Measurements from ENCODE around the gene CCR5. TPM values are rescaled to one million over a fixed set of nuclear protein-coding genes. Genes with fewer than 3 reads are reported as not detected.

CCR5 gene
- total and polyA plus RNA-seq, 4 donors: 0.06 to 0.75 (median 0.37) TPM

- Histone ChIP-seq H3K4me3 (ENCODE audit: low read depth in 1 of 3, low read length in 3 of 3) (no peak overlapping the region), H3K9ac (ENCODE audit: low read depth in 1 of 2, low read length in 2 of 2) (no peak overlapping the region), H3K9me3 (ENCODE audit: control insufficient read depth in 4 of 4, low read length in 3 of 4) (no peaks in the 10 kb centered on the region), H3K27me3 (ENCODE audit: control insufficient read depth in 4 of 4, insufficient read depth in 4 of 4, low read length in 3 of 4) (no peaks in the 10 kb centered on the region), H3K4me1 (ENCODE audit: control insufficient read depth in 4 of 4, insufficient read depth in 4 of 4, low read length in 3 of 4) (peaks cover 0 to 2% (median under 1%) of the 10 kb centered on the region in 4 donors), H3K36me3 (ENCODE audit: control insufficient read depth in 4 of 4, insufficient read depth in 3 of 4, low read depth in 1 of 4, low read length in 3 of 4) (no peaks in the 10 kb centered on the region), H3K27ac (ENCODE audit: low read depth in 1 of 2, low read length in 2 of 2) (no peak overlapping the region)
- no peak for DNase-seq (ENCODE audit: low spot score)
- WGBS: 88% methylated on average over 2 of the region's 2 CpGs
- no peak for TF ChIP-seq CTCF (IDR thresholded peaks at IDR 0.05; ENCODE audit: low read depth, low read length, missing input control)
- no peak for TF ChIP-seq FOXA1 (IDR thresholded peaks at IDR 0.05)
- no peak for TF ChIP-seq HNF4G (IDR thresholded peaks at IDR 0.05)
- TF ChIP-seq SP1 (IDR thresholded peaks at IDR 0.05): no peak
- no peak for TF ChIP-seq RAD21 (IDR thresholded peaks at IDR 0.05)
- no peak for TF ChIP-seq YY1 (IDR thresholded peaks at IDR 0.05)
- TF ChIP-seq GABPA (IDR thresholded peaks at IDR 0.05 in 1 of 2, conservative IDR thresholded peaks at IDR 0.05 in 1 of 2): no peak
- TF ChIP-seq HNF4A (conservative IDR thresholded peaks at IDR 0.05): no peak
- no peak for TF ChIP-seq MAX (IDR thresholded peaks at IDR 0.05)
- TF ChIP-seq EGR1 (IDR thresholded peaks at IDR 0.05; ENCODE audit: low read depth in 2 of 2): no peak
- no peak for TF ChIP-seq NR2F2 (IDR thresholded peaks at IDR 0.05)
These were observed 39.9 kb downstream of the CCR5 start for GRCh38 chr3:46410669-46411068.

GRCh38 chr3:46411271-46411670 lies 40.5 kb downstream of the CCR5 start:
- 97% methylated on average over 2 of the region's 2 CpGs for WGBS
- Histone ChIP-seq H3K9me3 (ENCODE audit: control insufficient read depth in 4 of 4, low read length in 3 of 4) (no peaks in the 10 kb centered on the region), H3K4me3 (ENCODE audit: low read depth in 1 of 3, low read length in 3 of 3) (no peak overlapping the region), H3K36me3 (ENCODE audit: control insufficient read depth in 4 of 4, insufficient read depth in 3 of 4, low read depth in 1 of 4, low read length in 3 of 4) (no peaks in the 10 kb centered on the region), H3K9ac (ENCODE audit: low read depth in 1 of 2, low read length in 2 of 2) (no peak overlapping the region), H3K27ac (ENCODE audit: low read depth in 1 of 2, low read length in 2 of 2) (no peak overlapping the region), H3K27me3 (ENCODE audit: control insufficient read depth in 4 of 4, insufficient read depth in 4 of 4, low read length in 3 of 4) (no peaks in the 10 kb centered on the region), H3K4me1 (ENCODE audit: control insufficient read depth in 4 of 4, insufficient read depth in 4 of 4, low read length in 3 of 4) (no peaks in the 10 kb centered on the region)
- TF ChIP-seq RAD21 (IDR thresholded peaks at IDR 0.05) (no peak), EGR1 (IDR thresholded peaks at IDR 0.05; ENCODE audit: low read depth in 2 of 2) (no peak)
- no peak for DNase-seq (ENCODE audit: low spot score)

GRCh38 chr3:46412786-46413298 lies 42.1 kb downstream of the CCR5 start:
- no peak overlapping the region for H3K27ac ChIP-seq (ENCODE audit: low read depth in 1 of 2, low read length in 2 of 2)
- no peak for DNase-seq (ENCODE audit: low spot score)
- TF ChIP-seq HNF4A (conservative IDR thresholded peaks at IDR 0.05) (no peak), NR2F2 (IDR thresholded peaks at IDR 0.05) (no peak), YY1 (IDR thresholded peaks at IDR 0.05) (no peak), ATF3 (IDR thresholded peaks at IDR 0.05) (no peak), JUND (IDR thresholded peaks at IDR 0.05) (no peak), SP1 (IDR thresholded peaks at IDR 0.05) (no peak), TAF1 (conservative IDR thresholded peaks at IDR 0.05) (no peak), ZBTB33 (IDR thresholded peaks at IDR 0.05) (no peak)
- no peaks in the 10 kb centered on the region for H3K9me3 ChIP-seq (ENCODE audit: control insufficient read depth in 4 of 4, low read length in 3 of 4)
- no peaks in the 10 kb centered on the region for H3K4me1 ChIP-seq (ENCODE audit: control insufficient read depth in 4 of 4, insufficient read depth in 4 of 4, low read length in 3 of 4)
- no peak overlapping the region for H3K4me3 ChIP-seq (ENCODE audit: low read depth in 1 of 3, low read length in 3 of 3)
- H3K36me3 ChIP-seq (ENCODE audit: control insufficient read depth in 4 of 4, insufficient read depth in 3 of 4, low read depth in 1 of 4, low read length in 3 of 4): no peaks in the 10 kb centered on the region
- H3K9ac ChIP-seq (ENCODE audit: low read depth in 1 of 2, low read length in 2 of 2): no peak overlapping the region
- 62% methylated on average over 3 of the region's 3 CpGs for WGBS
- no peaks in the 10 kb centered on the region for H3K27me3 ChIP-seq (ENCODE audit: control insufficient read depth in 4 of 4, insufficient read depth in 4 of 4, low read length in 3 of 4)
